IMR-90 (cell line): ENCODE results near the gene GATA6. TPM values are rescaled to one million over a fixed set of nuclear protein-coding genes. Genes with fewer than 3 reads are reported as not detected.
A peak's percentile ranks its signal among the peaks of the same experiment; 100 is the strongest.

Experiments
- ATAC-seq: fragments of 200-7000 bp; cut with Tn5 transposase; 2 replicates; pipeline ENCODE4 v1.9.1; 2020; ENCODE audit warnings: low read depth, mild to moderate bottlenecking, moderate library complexity
- BruUV-seq: library from RNA; stranded (reverse); fragments of 400-500 nt; replicated peaks from 2 replicates; lab custom pipeline; 2021; lab: Mats Ljungman, UMichigan
- CTCF ChIA-PET: fragments of 300-600 bp; formaldehyde crosslinking; extraction: SDS; loops from one replicate; lab custom pipeline; 2021; ENCODE audit warnings: antibody characterized with exemption; lab: Yijun Ruan, JAX
- POLR2A ChIA-PET: fragments of 300-600 bp; sonication (Branson Sonifier 250); formaldehyde crosslinking; loops from one replicate; lab custom pipeline; 2022; ENCODE audit warnings: antibody characterized with exemption; ENCODE audit not compliant: unreplicated experiment; lab: Charles Lee
- DNase-seq: peaks from one replicate; pipeline ENCODE4 v3.0.0; 2013
- H2AFZ ChIP-seq: replicated peaks from 2 replicates; pipeline ENCODE3; 2013; ENCODE audit warnings: low read length, mild to moderate bottlenecking; ENCODE audit not compliant: poor library complexity
- H2AK5ac ChIP-seq: 2 replicates; pipeline ENCODE4 v1.6.1; 2013; ENCODE audit warnings: low read depth, low read length, inconsistent platforms
- H2AK9ac ChIP-seq: replicated peaks from 2 replicates; pipeline ENCODE3; 2013; ENCODE audit warnings: mild to moderate bottlenecking, low read depth, low read length, moderate library complexity; ENCODE audit not compliant: poor library complexity
- H2BK120ac ChIP-seq: 2 replicates; pipeline ENCODE4 v1.6.1; 2013; ENCODE audit warnings: low read depth, low read length, inconsistent platforms
- H2BK15ac ChIP-seq: 3 replicates; pipeline ENCODE4 v1.6.1; 2013; ENCODE audit warnings: low read depth, low read length, inconsistent platforms
- H2BK20ac ChIP-seq: 2 replicates; pipeline ENCODE4 v1.6.1; 2013; ENCODE audit warnings: low read depth, mild to moderate bottlenecking, inconsistent platforms, low read length, moderate library complexity
- H2BK5ac ChIP-seq: 2 replicates; pipeline ENCODE4 v1.6.1; 2013; ENCODE audit warnings: mild to moderate bottlenecking, low read depth, low read length, inconsistent platforms; ENCODE audit not compliant: poor library complexity, severe bottlenecking
- H3K14ac ChIP-seq: replicated peaks from 2 replicates; pipeline ENCODE4 v1.6.1; 2013; ENCODE audit warnings: low read depth, low read length, inconsistent platforms
- H3K18ac ChIP-seq: 2 replicates; pipeline ENCODE4 v1.6.1; 2013; ENCODE audit warnings: low read depth, low read length, control low read depth
- H3K23ac ChIP-seq: 2 replicates; pipeline ENCODE4 v1.6.1; 2013; ENCODE audit warnings: low read depth, low read length, inconsistent platforms
- H3K27ac ChIP-seq: 2 replicates; pipeline ENCODE4 v1.5.1; 2013; ENCODE audit warnings: mild to moderate bottlenecking, control low read depth, low read length; ENCODE audit not compliant: insufficient read depth
- H3K27me3 ChIP-seq: 2 replicates; pipeline ENCODE4 v1.6.1; 2013; ENCODE audit warnings: low read length; ENCODE audit not compliant: control insufficient read depth, insufficient read depth
- H3K36me3 ChIP-seq: 2 replicates; pipeline ENCODE4 v1.6.1; 2013; ENCODE audit warnings: low read length, mixed read lengths; ENCODE audit not compliant: control insufficient read depth, insufficient read depth
- H3K4ac ChIP-seq: 2 replicates; pipeline ENCODE4 v1.6.1; 2013; ENCODE audit warnings: low read depth, low read length, inconsistent platforms
- H3K4me1 ChIP-seq: 2 replicates; pipeline ENCODE4 v1.6.1; 2013; ENCODE audit warnings: low read length, mixed read lengths; ENCODE audit not compliant: control insufficient read depth, insufficient read depth
- H3K4me2 ChIP-seq: 2 replicates; pipeline ENCODE4 v1.6.1; 2013; ENCODE audit warnings: low read depth, mild to moderate bottlenecking, control low read depth, low read length, moderate library complexity
- H3K4me3 ChIP-seq: 2 replicates; pipeline ENCODE4 v1.5.1; 2013; ENCODE audit warnings: low read depth, mild to moderate bottlenecking, control low read depth, low read length, moderate library complexity; ENCODE audit not compliant: insufficient read depth
- H3K56ac ChIP-seq: 2 replicates; pipeline ENCODE4 v1.6.1; 2013; ENCODE audit warnings: low read length, inconsistent platforms; ENCODE audit not compliant: insufficient read depth; ENCODE audit errors: extremely low read depth
- H3K79me1 ChIP-seq, 2 experiments: 2 replicates each; pipeline ENCODE4 v1.6.1; 2013; ENCODE audit warnings: low read length in 2 of 2, inconsistent platforms in 1 of 2, low read depth in 1 of 2
- H3K9ac ChIP-seq: 2 replicates; pipeline ENCODE4 v1.6.1; 2013; ENCODE audit warnings: low read depth, low read length, control low read depth
- H3K9me1 ChIP-seq: 2 replicates; pipeline ENCODE4 v1.6.1; 2013; ENCODE audit warnings: low read length, inconsistent platforms; ENCODE audit not compliant: insufficient read depth
- H3K9me3 ChIP-seq: 2 replicates; pipeline ENCODE4 v1.6.1; 2013; ENCODE audit warnings: low read length; ENCODE audit not compliant: control insufficient read depth, insufficient read depth
- H4K20me1 ChIP-seq: 2 replicates; pipeline ENCODE4 v1.6.1; 2013; ENCODE audit warnings: low read length, inconsistent platforms; ENCODE audit not compliant: insufficient read depth
- H4K5ac ChIP-seq: 2 replicates; pipeline ENCODE4 v1.6.1; 2013; ENCODE audit warnings: mild to moderate bottlenecking, low read depth, low read length, control low read depth
- H4K8ac ChIP-seq, 2 experiments: 2 replicates each; pipeline ENCODE4 v1.6.1; 2013; ENCODE audit warnings: low read depth in 2 of 2, low read length in 2 of 2, control low read depth in 1 of 2, inconsistent platforms in 1 of 2
- H4K91ac ChIP-seq: 2 replicates; pipeline ENCODE4 v1.6.1; 2013; ENCODE audit warnings: low read depth, low read length, inconsistent platforms; ENCODE audit not compliant: insufficient read depth
- CHD1 ChIP-seq: IDR thresholded peaks from 2 replicates; pipeline ENCODE4 v1.6.1; 2012; ENCODE audit warnings: low read depth, low read length, improper control_type of control experiment
- MXI1 ChIP-seq: IDR thresholded peaks from 2 replicates; pipeline ENCODE4 v1.6.1; 2012; ENCODE audit warnings: low read depth, mild to moderate bottlenecking, low read length, moderate library complexity, borderline replicate concordance
- RCOR1 ChIP-seq: IDR thresholded peaks from 2 replicates; pipeline ENCODE4 v1.6.1; 2012; ENCODE audit warnings: mild to moderate bottlenecking, low read length, improper control_type of control experiment; ENCODE audit not compliant: insufficient replicate concordance
- SMC3 ChIP-seq: fragments of 150-350 bp; IDR thresholded peaks from 2 replicates; pipeline ENCODE4 v1.6.1; 2016; ENCODE audit warnings: low read depth, mild to moderate bottlenecking, antibody characterized with exemption, low read length, moderate library complexity
- WGBS, 2 experiments: methylation state at CpG; one replicate each; pipeline versions ENCODE4 v1.1.5 to v1.1.7; 2013; ENCODE audit warnings: missing lambda C conversion rate in 2 of 2; ENCODE audit not compliant: insufficient read length in 1 of 2; ENCODE audit errors: extremely low coverage in 2 of 2; 5-methylcytosine and 5-hydroxymethylcytosine counted together
- dilution Hi-C: fragments of 300-500 bp; cut with HindIII; formaldehyde crosslinking; loops from one replicate; pipeline ENCODE4 v1.14.3; 2018; ENCODE audit warnings: low sequenced_read_pairs; ENCODE audit not compliant: unreplicated experiment
- in situ Hi-C: fragments of 300-500 bp; cut with MboI; formaldehyde crosslinking; loops from 3 replicates; pipeline ENCODE4 v1.14.3; 2019; ENCODE audit warnings: low sequenced_read_pairs, inconsistent platforms, mixed read lengths
- intact Hi-C: fragments of 100-400 bp; cut with micrococcal nuclease; formaldehyde crosslinking; loops from 2 replicates; pipeline ENCODE4 v1.10.0; 2022
- polyA plus RNA-seq, 3 experiments: library from polyadenylated mRNA; depleted of rRNA; stranded (reverse); fragments of >200 nt; gene quantifications; 2 replicates each; pipeline ENCODE4 v1.2.3, GENCODE V29; 2012; ENCODE audit warnings: low replicate concordance in 1 of 3
- total RNA-seq: library from RNA; depleted of rRNA; stranded (reverse); fragments of >200 nt; gene quantifications from 2 replicates; pipeline ENCODE4 v1.2.3, GENCODE V29; 2012
- TF ChIP-seq, protein P1 (sequence below): conservative IDR thresholded peaks from 2 replicates; pipeline ENCODE4 v1.5.1; 2012; ENCODE audit warnings: mild to moderate bottlenecking, low read depth, low read length, improper control_type of control experiment

Gene GATA6
- total and polyA plus RNA-seq, 2 of the 4 experiments (the other 2 are of a cell fraction), result 2.5 to 4.0 TPM

- H2AK9ac ChIP-seq, result no peak overlapping the region
- WGBS, 2 experiments, result 8% methylated on average over 2 of the region's 9 CpGs; no CpG with 5 or more reads in 1 of the 2 experiments
- no peak overlapping the region for H3K56ac ChIP-seq
- H4K20me1 ChIP-seq, result no peaks in the 10 kb centered on the region
- no peak overlapping the region for H2AK5ac ChIP-seq
- no peak overlapping the region for H2BK20ac ChIP-seq
- no peak overlapping the region; a peak in 1 of 4 replicates for H4K8ac ChIP-seq
- peaks cover 9% of the 10 kb centered on the region for H3K4me1 ChIP-seq
- intact Hi-C loops (loop anchor here (5.0 kb wide), 1 partner anchor 119 kb away; no protein-coding TSS in a partner anchor), dilution Hi-C loops (no loop called here), in situ Hi-C loops (no loop called here)
- ATAC-seq, result no peak
- H2BK120ac ChIP-seq, result no peak overlapping the region
- POLR2A ChIA-PET, result no interaction called here
- no peak overlapping the region for H3K4ac ChIP-seq
- DNase-seq, result no peak
- H3K18ac ChIP-seq, result no peak overlapping the region
- CTCF ChIA-PET, result no interaction called here
- H3K27ac ChIP-seq, result no peak overlapping the region
- no peak overlapping the region for H3K23ac ChIP-seq
- TF ChIP-seq RCOR1 (no peak), SMC3 (no peak), CHD1 (no peak), MXI1 (no peak)
- TF ChIP-seq, protein P1, sequence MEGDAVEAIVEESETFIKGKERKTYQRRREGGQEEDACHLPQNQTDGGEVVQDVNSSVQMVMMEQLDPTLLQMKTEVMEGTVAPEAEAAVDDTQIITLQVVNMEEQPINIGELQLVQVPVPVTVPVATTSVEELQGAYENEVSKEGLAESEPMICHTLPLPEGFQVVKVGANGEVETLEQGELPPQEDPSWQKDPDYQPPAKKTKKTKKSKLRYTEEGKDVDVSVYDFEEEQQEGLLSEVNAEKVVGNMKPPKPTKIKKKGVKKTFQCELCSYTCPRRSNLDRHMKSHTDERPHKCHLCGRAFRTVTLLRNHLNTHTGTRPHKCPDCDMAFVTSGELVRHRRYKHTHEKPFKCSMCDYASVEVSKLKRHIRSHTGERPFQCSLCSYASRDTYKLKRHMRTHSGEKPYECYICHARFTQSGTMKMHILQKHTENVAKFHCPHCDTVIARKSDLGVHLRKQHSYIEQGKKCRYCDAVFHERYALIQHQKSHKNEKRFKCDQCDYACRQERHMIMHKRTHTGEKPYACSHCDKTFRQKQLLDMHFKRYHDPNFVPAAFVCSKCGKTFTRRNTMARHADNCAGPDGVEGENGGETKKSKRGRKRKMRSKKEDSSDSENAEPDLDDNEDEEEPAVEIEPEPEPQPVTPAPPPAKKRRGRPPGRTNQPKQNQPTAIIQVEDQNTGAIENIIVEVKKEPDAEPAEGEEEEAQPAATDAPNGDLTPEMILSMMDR, result no peak
- H3K27me3 ChIP-seq, result no peaks in the 10 kb centered on the region
- peaks cover 12 to 17% of the 10 kb centered on the region in 2 experiments; a peak in 2 of 4 replicates for H3K79me1 ChIP-seq
- peaks cover 2% of the 10 kb centered on the region; the same call in 1 of the 2 replicates for H3K9me1 ChIP-seq
- H3K9ac ChIP-seq, result no peak overlapping the region
- no peak overlapping the region for H4K5ac ChIP-seq
- peaks cover 6% of the 10 kb centered on the region for H3K36me3 ChIP-seq
- no peak overlapping the region for H2BK5ac ChIP-seq
- no TSS peak for BruUV-seq
- H3K4me2 ChIP-seq, result no peak overlapping the region
- peak overlapping the region; percentile 53 for H2AFZ ChIP-seq
- no peak overlapping the region for H3K4me3 ChIP-seq
- no peaks in the 10 kb centered on the region for H3K9me3 ChIP-seq
- H3K14ac ChIP-seq, result no peak overlapping the region
- H4K91ac ChIP-seq, result no peak overlapping the region
- no peak overlapping the region for H2BK15ac ChIP-seq
These were observed 24.1 kb downstream of the GATA6 start for GRCh38 chr18:22193466-22193865.
